HL-60/S4 treated with phorbol 12-myristate 13-acetate at 8.2 ng/mL for 4 days and 3 days (cell line): ENCODE measurements around the gene DSP.

Experiments
- in situ Hi-C: fragments of 300-500 bp; cut with MboI; formaldehyde crosslinking; loops from 2 replicates; pipeline ENCODE4 v1.15.0; 2022; ENCODE audit warnings: low sequenced_read_pairs

The DSP gene

GRCh38 chr6:7534192-7534591 lies 7.3 kb upstream of the DSP start:
- in situ Hi-C loops = no loop called here

GRCh38 chr6:7535498-7535897 lies 6.0 kb upstream of the DSP start:
- in situ Hi-C loops = no loop called here

GRCh38 chr6:7537565-7538174 lies 3.8 kb upstream of the DSP start:
- in situ Hi-C loops = no loop called here

DNA sequence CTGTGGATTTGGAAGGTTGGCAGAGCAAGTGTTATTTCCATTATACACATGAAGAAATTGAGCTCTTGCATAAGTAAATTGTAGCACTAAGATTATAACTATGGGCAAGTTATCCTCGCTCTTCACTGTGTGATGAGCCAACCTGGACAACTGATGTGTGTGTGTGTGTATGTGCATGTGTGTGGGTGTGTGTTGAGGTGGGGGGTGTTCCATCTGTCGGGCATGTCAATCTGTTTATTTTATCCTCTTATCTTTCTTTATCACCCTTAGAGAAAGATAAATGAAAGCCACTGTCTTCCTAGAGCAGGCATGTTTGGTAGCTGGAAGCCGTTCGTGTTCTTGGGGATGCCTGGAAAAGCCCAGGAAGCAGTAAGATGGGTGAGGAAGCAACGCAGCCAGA lies 3.0 kb upstream of the DSP start:
- in situ Hi-C loops = no loop called here

DNA sequence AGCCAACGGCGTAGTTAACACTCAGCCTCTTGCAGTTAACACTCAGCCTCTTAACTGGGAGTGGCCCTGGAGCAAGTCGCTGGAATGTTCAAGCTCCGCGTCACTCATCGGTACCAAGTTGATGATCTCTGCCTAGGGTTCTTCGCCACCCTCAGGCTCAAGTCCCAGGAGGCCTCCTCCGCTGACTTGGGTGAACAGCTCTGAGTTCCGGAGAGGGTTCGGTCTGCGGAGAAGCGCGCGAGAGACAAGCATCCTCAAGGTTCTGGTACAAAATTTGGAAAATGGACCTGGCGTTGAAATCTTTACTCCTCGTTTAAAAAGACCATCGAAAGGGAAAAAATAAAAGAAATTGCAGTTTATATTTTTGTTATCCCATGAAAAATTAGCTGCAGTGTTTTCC lies 876 bp upstream of the DSP start:
- in situ Hi-C loops = no loop called here

GRCh38 chr6:7542065-7542873 lies 798 bp downstream of the DSP start:
- in situ Hi-C loops = no loop called here

GRCh38 chr6:7542874-7543624 lies 1.6 kb downstream of the DSP start:
- in situ Hi-C loops = no loop called here

DNA sequence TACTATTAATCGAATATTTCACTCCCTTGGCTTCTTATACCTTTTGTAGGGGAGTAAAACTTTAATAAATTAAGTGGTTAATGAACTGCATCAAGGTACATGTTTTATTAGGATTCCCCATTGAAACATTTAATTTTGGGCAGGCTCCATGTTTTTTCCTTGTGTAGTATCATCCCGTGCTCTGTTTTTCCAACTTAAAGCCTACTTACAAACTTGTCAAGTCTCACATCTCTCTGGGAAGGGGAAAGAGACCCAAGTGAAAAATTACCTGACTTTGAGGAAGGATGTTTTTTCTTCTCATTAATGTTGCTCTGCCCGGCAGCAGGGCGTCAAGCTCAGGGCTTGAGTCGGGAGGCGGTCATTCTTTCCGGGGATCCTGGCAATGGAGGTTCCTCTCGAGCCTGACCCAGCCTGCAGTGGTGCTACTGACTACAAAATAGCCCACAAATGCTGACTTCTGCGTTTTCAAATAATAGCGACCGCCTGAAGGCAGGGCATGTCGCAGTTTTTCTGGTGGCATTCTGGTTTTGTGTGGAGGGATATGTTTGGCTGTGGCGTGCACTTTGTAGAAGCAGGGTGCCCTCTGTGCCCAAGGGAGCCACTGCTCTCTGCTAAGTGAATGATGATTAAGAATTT lies 2.4 kb downstream of the DSP start:
- in situ Hi-C loops = no loop called here

DNA sequence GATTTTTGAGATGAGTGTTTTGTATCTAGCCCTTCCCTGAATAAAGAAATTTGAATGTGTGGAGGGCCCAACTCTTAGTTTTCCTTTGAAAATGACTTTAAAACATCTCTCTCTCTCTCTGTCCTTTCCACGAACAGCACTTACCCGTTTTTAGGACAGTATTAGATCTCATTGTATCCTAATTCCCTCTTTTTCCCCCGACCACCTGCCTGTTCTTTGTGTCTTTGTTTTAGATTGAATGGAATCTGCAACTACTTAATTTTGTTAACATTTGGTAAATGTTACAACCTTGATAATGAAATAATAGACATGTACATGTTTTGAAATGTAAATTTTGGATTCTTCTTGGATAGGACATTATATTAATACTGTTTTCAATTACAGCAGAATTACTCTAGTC lies 3.1 kb downstream of the DSP start:
- in situ Hi-C loops = no loop called here

DNA sequence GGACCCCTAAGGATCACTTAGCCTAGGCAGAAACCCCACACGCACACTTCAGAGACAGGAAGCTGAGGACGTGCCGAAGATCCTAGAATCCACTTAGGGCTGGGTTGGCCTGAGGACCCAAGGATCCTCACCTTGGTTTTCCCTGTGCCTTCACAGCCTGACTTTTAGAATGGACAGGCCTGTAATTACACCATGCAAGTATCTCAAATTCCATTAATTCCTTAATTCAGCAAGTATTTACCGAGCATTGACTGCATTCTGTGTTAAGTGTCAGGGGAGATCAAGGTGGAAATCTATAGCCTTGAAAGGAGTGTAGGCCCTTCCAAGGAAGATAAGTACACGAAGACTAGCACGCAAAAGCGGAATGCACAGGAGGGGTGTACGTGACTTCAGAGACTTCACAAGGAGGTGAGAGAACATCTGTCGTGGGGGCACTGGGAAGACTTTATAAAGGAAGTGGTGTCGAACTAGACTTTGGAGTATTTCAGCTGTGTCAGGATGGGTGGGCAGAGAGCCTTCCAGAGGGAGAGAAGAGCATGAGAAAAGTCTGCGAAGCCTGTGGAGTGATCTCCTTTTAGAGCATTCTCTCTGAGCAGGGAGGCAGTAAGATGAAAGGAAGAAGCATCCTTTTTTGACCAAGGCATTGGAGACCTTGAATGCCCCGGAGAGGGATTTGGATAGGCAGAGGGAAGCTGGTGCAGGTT lies 4.0 kb downstream of the DSP start:
- in situ Hi-C loops = no loop called here

DNA sequence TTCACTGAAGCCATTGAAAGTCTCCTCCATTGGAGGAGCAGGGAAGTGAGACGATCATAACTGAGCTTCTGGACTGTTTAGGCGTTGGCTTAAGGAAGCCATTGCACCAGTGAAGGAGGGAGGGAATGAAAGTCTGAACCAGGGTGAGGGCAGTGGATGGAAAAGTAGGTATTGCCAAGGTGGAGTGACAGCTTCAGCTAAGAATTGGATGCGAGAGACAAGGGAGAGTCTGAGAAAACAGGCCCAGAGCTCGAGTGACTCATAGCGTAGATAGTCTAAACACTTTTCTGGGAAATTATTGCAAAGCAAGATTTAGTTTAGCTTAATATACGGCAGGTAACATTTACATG lies 4.5 kb downstream of the DSP start:
- in situ Hi-C loops = no loop called here

DNA sequence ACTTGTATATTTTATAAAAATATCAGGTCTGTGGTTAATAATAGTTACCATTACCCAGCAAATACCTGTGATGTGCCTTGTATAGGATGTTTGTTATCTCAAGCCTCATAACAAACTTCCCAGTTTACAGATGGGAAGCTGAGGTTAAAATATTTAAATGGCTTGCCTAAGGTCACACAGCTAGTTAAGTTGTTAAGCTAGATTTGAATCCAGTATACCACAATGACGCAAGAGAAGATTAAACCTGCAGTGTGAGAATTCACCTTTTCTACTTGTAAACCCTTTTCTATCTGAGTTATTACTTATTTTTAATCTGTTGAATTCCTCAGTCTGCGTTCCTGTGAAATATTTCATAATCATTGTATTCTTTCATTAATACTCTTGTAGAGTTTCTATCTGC lies 4.9 kb downstream of the DSP start:
- in situ Hi-C loops = no loop called here

DNA sequence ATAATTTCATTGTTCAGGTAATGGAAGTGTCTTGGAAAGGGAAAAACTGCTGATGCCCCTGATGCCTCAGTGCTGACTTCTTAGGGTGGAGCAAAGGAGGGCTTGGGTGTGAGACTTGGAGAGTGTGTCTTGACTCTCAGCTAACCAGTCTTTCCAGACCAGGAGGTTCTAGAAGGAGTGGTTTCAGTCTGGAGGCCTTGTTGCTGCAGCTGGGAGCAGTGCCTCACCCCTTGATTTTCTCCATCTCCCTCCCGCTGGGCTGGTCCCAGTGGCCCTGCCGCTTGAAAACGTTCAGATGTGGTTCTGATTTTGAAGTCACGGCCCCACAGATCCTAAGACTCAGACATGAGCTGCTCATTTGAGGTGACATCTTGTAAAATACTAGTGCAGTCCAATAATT lies 5.4 kb downstream of the DSP start:
- in situ Hi-C loops = no loop called here

DNA sequence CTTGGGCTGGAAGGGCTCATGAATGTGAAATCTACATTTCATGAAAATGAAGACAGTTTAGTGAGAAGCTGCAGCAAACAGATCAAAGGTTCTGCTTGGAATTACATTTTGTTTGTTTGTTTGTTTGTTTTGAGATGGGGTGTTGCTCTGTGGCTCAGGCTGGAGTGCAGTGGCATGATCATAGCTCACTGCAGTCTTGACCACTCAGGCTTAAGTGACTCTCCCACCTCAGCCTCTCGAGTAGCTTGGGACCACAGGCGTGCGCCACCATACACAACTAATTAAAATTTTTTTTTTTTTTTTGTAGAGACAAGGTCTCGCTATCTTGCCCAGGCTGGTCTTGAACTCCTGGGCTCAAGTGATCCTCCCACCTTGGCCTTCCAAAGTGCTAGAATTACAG lies 5.8 kb downstream of the DSP start:
- in situ Hi-C loops = no loop called here

GRCh38 chr6:7550433-7550801 lies 8.9 kb downstream of the DSP start:
- in situ Hi-C loops = no loop called here

GRCh38 chr6:7554533-7555275 lies 13.2 kb downstream of the DSP start:
- in situ Hi-C loops = no loop called here

GRCh38 chr6:7555671-7556070 lies 14.2 kb downstream of the DSP start:
- in situ Hi-C loops = no loop called here

DNA sequence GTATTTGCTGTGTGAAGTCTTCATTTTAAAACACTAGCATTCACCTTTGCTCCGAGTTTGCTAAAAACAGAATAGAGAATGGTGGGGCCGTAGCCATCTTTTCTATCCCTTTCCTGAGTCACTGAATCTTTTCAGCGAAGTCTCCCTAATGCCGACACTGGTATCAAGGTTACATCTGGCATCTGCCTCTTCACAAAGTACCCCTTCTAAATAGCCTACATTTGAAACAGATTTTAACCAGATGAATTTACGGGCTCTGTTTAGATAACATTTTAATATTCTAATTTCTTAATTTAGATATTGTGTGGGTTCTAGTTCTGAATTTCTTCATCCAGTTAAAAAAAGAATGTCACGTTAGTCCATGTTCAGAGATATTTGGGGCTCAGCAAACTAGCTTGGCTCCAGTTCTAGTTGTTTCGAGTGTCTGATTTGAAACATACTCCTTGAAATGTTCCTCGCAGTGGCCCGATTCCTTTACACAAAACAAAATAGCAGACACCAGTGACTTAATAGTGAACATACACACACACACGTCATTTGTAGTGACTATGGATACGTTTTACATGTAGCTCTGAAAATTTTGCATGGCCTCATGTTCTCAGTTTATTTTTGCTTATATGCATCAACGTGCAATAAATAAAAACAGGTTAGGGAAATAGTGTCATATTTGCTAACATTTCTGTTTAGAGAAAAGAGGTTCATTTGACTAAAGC lies 15.1 kb downstream of the DSP start:
- in situ Hi-C loops = no loop called here

DNA sequence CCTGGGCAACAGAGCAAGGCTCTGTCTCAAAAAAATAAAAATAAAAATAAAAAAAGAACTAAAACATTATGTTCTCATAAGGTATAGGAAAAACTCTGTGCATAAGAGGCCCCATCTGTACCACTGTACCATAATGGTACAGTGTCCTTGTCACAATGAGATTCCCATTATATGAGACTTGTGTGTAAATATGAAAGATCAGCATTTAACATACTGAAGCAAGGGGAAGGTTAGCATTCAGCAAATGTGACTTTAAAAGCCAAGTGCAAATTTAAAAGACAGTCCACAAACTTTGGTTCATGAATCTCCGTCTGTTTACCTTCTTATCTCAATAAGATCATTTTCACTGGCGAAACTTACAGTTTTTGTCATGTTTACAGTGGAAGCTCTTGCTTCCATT lies 16.2 kb downstream of the DSP start:
- in situ Hi-C loops = no loop called here

DNA sequence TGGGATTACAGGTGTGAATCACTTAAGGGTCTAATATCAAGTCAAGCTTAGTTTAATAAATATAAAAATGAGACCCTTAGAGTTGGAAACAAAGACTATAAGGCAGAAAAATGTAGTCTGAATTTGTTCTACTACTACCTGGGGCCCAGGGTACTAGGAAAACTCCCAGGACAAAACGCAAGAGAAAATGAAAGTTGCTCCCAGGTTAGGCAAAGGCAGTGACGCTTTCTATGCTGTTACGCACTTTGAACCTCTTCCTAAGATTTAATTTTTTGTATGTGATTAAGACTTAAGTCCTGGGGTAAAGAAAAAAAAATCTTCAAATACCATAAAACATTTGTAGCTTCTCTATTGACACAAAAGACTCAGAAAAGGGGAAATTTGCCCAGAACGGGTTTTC lies 17.3 kb downstream of the DSP start:
- in situ Hi-C loops = no loop called here
